Activated T-cell treated with anti-CD3 and anti-CD28 coated beads for 48 hours (primary cell): ENCODE results near the gene ARHGEF9.
"Not testable (repeated sequence)": the region's sequence is repeated elsewhere in the genome, so short reads cannot be mapped to it uniquely, and the experiment has no call there.

Experiments
- DNase-seq: peaks from one replicate; pipeline ENCODE4 v3.0.0-alpha.2; 2020; ENCODE audit warnings: low read depth

The ARHGEF9 gene

DNA sequence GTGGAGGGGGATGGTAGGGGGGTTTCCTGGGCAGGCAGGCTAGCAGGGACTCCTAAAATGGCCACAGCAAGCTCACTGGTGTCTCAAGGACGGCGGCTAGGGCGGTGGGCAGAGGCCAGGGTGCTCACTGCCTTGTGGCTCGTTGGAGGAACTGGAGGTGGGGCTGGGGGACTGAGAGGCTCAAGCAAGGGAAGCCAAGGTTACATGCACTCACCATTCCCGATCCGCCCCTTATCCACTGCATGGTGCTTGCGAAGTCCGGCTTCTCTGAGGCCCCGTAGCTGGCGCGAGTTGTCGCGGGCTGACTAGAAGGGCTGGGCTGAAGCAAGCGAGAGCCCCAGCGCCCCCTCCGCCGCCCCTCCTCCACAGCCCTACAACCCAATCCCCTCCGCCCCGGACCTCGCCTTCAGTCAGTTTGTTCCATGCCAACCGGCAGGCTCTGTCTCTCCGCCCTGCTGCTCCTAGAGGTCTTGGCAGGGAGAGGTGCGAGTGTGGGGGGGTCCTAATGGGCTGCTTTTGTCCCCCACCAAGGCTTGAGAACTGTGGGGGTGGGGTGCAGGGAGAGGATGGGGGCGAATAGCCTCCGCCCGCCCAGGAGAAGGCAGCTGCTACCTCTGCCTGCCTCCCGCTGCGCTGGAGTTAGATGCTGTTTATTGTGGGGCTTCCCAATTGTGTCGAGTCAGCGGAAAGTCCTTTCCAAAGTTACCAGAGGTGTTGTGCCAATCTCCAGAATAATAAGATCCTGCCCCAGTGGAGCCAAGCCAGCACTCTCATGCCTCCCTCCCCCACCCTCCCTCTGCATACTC, at the start of gene ARHGEF9:
ARHGEF9 (minus strand) TSS at position 313 of the 806 bp plus-strand sequence; CDS start at position 244, 69 bp downstream.
- DNase-seq: no peak

DNA sequence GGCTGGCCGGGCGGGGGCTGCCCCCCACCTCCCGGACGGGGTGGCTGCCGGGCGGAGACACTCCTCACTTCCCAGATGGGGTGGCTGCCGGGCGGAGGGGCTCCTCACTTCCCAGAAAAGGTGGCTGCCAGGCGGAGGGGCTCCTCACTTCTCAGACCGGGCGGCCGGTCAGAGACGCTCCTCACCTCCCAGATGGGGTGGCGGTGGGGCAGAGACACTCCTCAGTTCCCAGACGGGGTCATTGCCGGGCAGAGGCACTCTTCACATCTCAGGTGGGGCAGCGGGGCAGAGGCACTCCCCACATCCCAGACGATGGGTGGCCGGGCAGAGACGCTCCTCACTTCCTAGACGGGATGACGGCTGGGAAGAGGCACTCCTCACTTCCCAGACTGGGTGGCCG, 40.4 kb upstream of the ARHGEF9 start:
- not testable (repeated sequence) for DNase-seq

DNA sequence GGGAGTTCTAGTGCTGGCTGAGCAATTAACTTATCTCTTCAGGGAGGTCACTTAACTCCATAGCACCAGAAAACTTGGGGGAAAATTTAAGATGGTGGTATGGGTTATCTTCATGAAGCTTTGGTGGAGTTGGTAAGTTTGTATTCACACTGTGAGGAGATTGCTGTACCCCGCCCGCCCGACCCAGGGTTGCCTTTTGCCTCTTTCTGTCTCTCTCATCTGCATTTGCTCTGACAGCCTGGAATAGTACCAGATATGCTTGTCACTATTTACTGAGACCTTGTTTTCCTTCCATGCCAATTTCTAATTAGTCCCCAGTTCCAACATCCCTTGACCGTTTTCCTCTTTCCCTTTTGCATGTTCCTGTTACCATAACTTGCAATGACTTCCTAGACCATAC, 33.1 kb upstream of the ARHGEF9 start:
- no peak for DNase-seq

DNA sequence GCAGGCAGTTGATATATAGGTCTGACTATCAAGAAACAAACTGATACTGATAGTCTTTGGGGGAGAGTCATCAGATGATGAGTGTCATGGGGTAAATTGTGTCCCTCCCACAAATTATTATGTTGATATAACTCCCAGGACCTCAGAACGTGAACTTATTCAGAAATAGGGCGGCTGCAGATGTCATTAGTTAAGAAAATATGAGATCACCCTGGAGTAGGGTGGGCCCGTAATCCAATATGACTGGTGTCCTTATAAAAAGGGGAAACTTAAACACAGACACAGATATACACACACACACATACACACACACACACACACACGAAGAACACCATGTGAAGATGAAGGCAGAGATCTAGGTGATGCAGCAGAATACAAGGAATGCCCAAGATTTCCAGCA, 32.7 kb upstream of the ARHGEF9 start:
- DNase-seq: no peak

DNA sequence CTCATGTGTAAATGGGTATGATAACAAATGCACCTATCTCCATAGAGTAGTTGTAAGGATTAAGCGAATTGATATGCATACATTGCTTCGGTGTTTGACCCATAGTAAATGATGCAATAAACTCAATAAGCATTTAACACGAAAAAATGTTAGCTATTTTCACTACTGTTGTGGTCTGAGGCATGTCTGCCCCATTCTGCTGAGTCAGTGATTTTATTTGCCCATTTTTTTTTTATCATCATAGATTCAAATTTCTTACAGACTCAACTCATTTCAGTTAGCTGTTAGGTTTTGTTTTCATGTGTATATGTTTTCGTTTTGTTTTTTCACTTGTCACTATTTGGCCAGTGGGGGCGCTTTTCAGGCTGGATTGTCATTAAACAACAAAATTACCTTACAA, 27.8 kb upstream of the ARHGEF9 start:
- DNase-seq: no peak

DNA sequence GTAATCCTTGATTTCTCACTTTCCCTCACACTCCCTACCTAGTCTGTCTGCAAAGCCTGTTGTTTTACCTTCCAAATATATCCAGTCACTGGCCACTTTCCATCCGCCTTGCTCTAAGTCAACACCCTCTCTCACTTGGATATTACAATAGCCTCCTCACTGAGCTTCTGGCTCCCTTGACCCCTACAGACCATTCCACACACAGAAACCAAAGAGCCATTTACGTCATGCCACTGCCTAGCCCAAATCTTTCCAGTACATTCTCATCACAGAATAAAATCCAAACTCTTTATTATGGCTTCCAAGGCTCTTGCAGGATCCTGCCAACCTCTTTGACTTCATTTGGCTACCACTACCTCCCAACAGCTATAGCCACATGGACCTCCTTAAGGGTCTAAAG, 25.7 kb upstream of the ARHGEF9 start:
- DNase-seq: no peak

DNA sequence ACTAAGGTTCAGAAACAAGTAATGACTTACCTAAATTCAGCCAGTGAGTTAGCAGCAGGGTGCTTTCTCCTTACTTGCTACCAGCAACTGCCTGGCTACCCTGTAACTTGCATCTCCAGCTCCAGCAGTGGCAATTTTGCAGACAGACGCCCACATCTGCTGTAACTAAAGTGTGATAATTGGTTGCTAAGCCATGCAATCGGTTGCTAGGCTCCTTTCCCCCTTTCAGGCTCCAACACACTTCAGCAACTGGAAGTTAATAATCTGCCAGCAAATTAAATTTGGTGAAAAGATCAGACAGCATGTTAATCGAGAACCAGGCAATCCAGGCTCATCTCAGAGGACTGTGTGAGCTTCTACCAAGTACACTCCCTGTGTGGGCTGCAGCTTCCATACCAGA, 24.2 kb upstream of the ARHGEF9 start:
- DNase-seq: no peak

DNA sequence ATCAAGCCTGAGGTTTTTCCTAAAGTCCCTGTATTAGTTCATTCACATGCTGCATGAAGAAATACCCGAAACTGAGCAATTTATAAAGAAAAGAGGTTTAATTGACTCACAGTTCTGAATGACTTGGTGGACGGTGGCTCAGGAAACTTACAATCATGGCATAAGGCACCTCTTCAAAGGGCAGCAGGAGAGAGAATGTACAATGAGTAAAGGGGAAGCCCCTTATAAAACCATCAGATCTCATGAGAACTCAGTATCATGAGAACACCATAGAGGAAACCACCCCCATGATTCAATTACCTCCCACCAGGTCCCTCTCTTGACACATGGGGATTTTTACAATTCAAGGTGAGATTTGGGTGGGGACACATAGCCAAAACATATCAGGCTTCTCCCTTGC, 10.4 kb upstream of the ARHGEF9 start:
- DNase-seq: not testable (repeated sequence)

DNA sequence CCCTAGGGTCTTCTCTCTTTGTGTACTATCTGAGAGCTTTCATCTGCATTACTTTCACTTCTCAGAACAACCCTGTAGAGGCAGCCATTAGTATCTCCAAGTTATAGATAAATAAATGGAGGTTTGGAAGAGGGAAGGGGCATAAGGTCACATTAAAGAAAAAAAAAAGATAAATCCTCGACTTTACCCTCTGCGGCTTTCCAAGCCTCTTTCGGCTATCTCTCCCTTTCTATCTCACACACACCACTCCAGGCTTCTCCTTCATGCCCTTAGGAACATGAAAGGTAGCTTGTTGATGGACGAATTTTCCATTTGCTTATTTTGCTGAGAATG, 660 bp upstream of the ARHGEF9 start:
- DNase-seq: no peak

DNA sequence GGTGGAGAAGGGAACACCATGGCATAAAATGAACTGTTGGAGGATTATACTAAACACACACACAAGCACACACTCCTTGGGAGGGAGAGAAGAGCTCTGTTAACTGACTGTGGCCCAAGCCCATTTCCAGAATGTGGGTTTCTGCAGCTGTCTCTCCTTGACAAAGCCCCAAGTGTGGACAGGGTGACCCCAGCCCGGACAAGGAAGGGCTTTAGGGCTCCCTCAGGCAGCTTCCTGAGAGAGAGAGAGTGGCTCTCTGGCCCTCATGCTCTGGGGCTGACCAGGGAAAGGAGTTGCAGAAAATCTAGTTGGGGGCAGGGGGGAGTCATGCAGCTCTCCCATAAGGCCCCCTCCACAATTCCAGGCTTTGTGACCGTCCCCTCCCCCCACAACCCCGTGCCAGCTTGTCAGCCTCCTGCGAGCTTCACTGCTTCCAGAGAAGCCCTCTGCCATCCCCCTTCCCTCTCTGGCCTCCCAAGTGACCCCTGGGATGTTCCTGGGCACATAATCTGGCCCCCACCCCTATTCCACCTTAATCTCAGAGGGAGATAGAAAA, 590 bp downstream of the ARHGEF9 start:
- DNase-seq: no peak

DNA sequence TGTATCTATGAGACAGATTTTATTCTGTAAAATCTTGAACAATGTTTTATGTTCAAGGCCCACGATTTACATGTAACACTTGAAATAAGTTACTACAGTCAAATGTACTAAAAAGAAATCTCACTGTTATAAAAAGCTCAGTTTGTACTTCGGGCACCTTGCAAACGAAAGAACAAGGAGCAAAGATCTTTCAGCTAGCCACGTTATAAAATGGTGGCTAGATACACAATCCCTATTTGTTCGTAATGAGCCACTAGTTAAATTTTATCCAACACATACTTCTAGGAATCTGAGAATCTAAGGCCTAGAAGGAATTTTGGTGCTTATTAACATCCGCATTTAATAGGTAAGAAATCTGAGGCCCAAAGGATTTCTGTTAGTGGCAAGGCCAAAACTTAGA, 2.5 kb downstream of the ARHGEF9 start:
- no peak for DNase-seq

DNA sequence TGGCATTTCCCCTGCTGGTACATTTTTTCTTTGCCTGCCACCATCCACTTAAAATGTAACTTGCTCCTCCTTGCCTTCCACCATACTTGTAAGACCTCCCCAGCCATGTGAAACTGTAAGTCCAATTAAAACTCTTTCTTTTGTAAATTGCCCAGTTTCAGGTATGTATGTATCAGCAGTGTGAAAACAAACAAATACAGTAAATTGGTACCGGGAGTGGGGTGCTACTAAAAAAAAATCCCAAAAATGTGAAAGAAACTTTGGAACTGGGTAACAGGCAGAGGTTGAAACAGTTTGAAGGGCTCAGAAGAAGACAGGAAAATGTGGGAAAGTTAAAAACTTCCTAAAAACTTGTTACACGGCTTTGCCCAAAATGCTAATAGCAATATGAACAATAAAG, 16.3 kb downstream of the ARHGEF9 start:
- no peak for DNase-seq

DNA sequence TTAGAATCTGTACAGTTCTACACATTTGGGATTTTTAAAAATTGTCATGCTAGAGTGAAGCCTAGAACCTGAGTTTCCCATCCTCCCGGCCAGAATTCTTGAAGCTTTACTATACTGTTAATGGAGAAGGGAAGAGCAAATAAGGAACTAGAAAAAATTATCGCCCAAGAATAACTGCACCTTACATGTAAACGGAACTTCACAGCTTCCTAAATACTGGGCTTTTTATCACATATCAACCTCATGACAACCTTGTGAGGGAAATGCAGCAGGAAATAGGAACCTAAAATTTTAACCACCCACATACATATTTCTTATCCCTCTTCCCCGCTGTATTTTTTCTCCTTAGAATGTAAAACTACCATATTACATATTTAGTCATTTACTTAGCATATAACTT, 19.3 kb downstream of the ARHGEF9 start:
- no peak for DNase-seq

DNA sequence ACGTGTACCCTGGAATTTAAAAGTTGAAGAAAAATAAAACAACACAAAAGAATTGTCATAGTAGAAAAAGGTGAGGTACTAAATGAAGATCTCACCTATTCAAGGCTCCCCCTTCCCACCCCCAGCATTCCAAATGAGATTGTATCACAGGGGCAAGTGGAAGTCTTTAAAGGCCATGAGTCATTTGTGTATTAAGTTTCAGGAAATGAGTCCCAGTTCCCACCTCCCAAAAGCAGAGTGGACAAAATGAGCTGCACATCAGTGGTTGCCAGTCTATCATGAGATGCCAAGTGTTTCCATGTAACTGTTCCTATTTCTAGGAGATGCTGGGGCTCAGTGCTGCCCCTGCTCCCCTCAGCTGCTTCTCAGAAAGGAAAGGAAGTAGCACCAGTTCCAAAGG, 20.1 kb downstream of the ARHGEF9 start:
- DNase-seq: no peak

DNA sequence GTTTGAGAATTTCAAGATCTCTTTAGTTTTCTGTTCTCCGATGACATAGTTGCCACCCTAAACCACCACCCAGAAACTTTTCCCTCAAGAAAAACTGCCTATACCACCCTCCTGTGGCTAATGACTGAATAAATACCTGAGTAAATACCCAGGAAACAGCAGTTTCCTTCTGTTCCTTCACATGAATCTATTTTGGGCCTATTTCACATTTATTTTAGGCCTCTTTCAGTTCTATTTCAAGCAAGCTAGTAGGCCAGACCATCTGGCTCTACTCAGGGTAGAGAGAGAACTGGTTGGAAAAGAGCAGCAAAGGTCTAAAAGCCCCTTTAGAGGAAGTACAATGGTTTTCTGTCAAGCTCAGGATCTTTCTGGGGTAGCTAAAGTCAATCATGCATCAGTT, 23.4 kb downstream of the ARHGEF9 start:
- DNase-seq: no peak

DNA sequence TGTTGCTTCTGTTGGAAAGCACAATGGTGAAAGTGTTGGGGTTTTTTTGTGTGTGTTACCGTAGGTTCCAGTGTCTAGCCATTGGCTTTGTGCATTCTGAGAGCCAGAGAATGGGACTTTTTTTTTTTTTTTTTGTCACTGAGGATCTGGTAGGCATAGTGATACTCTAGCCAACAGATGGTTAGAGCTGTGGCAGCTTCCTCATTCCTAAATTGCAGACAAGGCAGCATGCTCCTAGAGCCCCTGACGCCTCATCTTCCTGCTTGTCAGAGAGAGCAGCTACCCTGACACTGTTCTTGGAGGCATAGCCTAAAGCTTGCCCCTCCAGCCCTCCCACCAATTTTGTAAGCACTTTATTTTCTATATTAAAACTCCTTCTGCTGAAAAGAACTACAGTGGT, 27.0 kb downstream of the ARHGEF9 start:
- no peak for DNase-seq

DNA sequence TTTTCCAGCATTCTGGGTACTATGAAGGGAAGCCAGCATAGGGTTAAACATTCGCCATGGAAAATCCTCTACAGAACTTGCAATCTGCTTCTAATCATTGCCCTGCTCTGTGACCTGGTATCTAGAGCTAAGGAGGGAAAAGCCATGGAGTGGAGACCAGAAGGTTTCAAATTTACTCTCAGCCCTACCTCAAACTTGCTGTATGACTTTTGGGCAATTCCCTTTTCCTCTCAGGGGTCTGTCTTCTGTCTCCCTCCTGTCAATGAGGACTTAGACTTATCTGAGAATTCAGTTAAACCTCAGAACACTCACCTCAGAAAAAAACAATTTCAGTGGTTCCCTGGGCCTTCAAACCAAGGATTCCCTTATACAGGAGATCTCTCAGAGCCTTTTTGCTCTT, 29.1 kb downstream of the ARHGEF9 start:
- DNase-seq: no peak

DNA sequence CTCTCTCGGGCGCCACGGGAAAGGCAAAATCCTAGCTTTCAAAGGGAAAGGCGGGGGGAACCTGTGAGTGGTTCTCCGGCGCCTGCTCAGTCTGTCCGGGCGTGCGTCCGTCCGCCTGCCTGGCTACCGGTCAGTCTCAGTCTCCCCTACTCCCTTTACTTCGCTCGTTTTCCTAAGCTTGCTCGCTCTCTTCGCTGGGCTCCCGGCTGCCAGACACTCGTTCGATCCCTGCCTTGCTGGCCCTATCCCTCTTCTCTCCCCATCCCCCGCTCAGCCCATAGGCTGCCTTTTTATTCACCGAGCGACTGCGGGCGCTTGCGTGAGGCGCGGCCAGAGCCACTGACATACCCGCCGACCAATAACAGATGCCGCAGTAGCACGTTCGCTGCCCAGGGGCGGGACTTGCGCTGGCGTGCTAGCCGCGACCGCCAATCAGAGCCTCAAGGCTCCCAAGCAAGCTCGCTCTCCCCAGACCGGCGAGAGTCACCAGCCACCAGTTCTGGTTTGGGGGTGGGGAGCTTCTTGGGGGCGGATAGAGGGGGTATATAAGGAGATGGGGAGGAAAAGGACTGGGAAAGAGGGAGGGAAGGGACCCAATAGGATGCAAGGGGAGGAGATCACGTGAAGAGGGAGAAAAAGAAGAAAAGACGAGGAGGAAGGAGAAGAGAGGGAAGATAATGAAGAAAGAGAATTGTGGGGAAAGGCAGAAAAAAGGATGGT, 30.0 kb downstream of the ARHGEF9 start:
- DNase-seq: peak; percentile 79

DNA sequence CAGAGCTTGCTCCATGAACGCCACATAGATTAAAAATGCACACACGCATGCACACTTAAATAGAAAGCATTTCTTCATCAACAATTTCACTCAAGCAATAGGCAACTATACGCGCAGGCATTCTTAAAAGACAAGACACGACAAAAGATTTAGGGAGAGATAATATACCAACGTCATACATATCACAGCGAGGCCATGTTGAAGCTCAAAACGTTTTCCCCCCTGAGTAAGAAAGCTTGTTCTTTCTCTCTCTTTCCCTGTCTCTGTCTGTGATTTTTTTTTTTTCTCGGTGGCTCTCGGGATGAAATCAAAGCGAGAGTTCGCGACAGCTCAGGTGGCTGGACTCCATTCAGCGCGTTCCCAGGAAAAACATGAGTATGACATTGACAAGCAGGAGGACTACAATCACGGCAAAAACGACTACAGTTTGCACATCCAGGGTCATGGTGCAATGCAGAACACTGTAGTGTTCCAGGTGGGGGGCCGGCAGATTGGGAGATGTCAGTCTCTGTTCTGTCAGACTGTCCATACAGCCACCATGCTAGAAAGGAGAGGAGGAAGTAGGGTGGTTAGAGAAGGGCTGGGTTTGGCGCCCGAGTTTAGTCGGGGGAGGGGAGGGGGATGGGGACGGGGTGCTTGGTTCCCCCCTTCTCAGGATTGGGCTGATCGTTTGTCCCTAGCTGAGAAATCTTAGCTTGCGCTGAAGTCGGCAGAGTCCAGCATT, 30.7 kb downstream of the ARHGEF9 start:
- DNase-seq: peak; percentile 18

DNA sequence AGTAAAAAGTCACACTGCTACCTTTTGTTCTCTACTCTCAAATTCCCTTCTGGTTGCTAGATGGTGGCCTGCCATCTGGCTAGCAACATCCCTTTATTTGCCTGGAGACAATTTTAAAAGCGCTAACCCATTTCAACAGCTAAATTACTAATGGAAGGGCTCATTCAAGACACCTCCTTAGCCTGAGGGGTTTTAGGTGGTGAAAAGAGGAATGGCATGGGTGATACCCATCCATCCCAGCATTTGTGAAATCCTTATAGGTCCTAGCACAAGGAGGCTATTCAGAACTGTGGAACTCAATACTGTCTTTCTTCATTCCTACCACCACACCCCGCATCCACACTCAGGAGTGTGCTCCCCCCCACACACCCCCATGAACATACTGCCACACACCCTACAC, 33.5 kb downstream of the ARHGEF9 start:
- no peak for DNase-seq

DNA sequence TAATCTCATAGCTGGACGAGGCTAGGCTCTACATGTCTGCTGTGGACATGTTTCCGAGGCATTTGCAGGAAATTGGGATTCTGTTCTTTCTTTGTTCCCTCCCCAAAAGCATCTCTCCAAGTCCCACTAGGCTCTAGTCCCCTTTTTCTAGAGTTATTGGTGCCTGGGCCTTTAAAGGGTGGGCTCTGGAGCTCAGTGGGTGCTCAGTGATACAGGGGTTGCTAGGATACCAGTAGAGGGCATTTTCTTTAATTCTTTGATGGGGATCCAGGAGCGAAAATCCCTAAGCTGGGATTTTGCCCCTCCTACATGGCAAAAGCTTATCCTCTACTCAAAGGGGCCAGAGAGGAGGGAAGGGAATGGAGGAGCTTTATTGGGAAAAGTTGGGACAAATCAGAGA, 34.2 kb downstream of the ARHGEF9 start:
- no peak for DNase-seq

DNA sequence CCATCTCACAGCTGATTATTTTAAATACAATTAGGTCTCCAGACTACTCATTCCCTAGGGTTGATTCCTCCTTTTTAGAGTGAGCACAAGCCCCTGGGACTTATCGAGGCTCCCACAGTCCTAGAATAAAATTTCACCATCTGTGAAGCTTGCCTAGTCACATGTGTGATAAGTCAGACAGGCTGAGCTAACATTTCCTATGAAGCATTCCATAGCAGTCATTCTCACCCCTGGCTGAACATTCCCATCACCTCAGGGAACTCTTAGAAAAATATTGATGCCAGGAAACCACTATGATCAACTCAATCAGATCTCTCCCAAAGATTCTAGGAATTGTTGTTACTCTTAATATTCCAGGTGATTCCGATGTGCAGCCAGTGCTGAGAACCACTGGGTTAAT, 37.7 kb downstream of the ARHGEF9 start:
- no peak for DNase-seq

DNA sequence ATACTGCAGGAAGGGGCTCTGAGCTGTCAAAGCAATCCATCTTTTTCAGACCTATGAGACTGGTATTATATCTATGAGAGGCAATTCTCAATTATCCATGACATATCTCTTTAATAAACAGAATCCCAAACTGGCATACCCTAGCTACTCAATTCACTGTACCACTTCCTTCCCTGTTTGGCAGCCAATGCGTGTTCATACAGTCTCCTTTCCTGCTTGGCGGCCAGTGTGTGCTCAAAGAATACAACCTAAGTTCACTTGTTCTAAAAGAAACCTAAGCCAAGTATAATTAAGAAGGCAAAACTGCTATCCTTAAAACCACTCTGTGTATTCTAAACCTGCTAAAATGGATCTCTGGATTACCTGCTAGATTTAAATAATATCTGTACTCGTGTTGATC, 38.3 kb downstream of the ARHGEF9 start:
- DNase-seq: no peak
